Erythroblast (primary cell): Measurements from ENCODE around the gene ANKRD13C.

Source experiments
- GATA1 ChIP-seq: IDR thresholded peaks from 2 replicates; pipeline ENCODE4 v1.6.1; 2011; ENCODE audit warnings: low read depth, mild to moderate bottlenecking, control low read depth, low read length, moderate library complexity
- POLR2A ChIP-seq: IDR thresholded peaks from 2 replicates; pipeline ENCODE4 v1.6.1; 2011; ENCODE audit warnings: mild to moderate bottlenecking, low read length

DNA sequence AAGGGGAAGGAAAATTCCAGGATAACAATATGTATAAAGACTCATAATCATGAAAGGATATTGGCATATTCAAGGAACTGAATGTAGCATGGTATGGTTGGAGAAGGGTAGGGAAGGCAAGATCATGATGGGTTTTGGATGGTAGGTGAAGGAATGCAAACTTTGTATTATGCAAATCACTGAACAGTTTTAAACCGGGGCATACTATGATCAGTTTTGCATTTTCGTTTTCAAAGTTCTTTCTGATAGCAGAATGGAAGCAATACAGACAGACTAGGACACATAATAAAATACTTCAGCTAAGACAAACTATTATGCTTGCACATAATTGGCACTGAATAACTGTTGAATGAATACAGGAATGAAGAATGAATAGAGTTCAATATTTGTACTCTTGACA, 42.1 kb upstream of the ANKRD13C start:
- TF ChIP-seq POLR2A (no peak), GATA1 (no peak)
